GM19099 (cell line): ENCODE results near the gene PLSCR2.

ENCODE experiments used
- POLR2A ChIP-seq: IDR thresholded peaks from 3 replicates; pipeline ENCODE4 v1.6.1; 2011; ENCODE audit warnings: low read depth; ENCODE audit not compliant: insufficient read length; ENCODE audit errors: extremely low read depth

Gene PLSCR2

GRCh38 chr3:146469150-146470017 lies at the start of gene PLSCR2:
Gene PLSCR2 (minus strand): TSS chr3:146469561. CDS start chr3:146459904, 9,657 bp downstream.
- peak; percentile 70 for TF ChIP-seq POLR2A

GRCh38 chr3:146517684-146518435 lies 48.5 kb upstream of the PLSCR2 start:
- no peak for TF ChIP-seq POLR2A

GRCh38 chr3:146513386-146514051 lies 44.2 kb upstream of the PLSCR2 start:
- no peak for TF ChIP-seq POLR2A

GRCh38 chr3:146511402-146512134 lies 42.2 kb upstream of the PLSCR2 start:
- no peak for TF ChIP-seq POLR2A

GRCh38 chr3:146507331-146508120 lies 38.2 kb upstream of the PLSCR2 start:
- TF ChIP-seq POLR2A, result no peak

GRCh38 chr3:146505516-146505915 lies 36.2 kb upstream of the PLSCR2 start:
- TF ChIP-seq POLR2A, result no peak

GRCh38 chr3:146504498-146505197 lies 35.3 kb upstream of the PLSCR2 start:
- TF ChIP-seq POLR2A, result no peak

GRCh38 chr3:146503461-146504202 lies 34.3 kb upstream of the PLSCR2 start:
- no peak for TF ChIP-seq POLR2A

- TF ChIP-seq POLR2A, result no peak
These were observed 33.6 kb upstream of the PLSCR2 start for GRCh38 chr3:146502887-146503460.

- no peak for TF ChIP-seq POLR2A
These were observed 32.4 kb upstream of the PLSCR2 start for GRCh38 chr3:146501752-146502151.

GRCh38 chr3:146499701-146500100 lies 30.3 kb upstream of the PLSCR2 start:
- TF ChIP-seq POLR2A, result no peak

- TF ChIP-seq POLR2A, result no peak
These were observed 28.8 kb upstream of the PLSCR2 start for GRCh38 chr3:146498002-146498736.
